Retina (tissue), 1 donor: ENCODE data around the gene AP1AR.
"Not testable (repeated sequence)": the region's sequence is repeated elsewhere in the genome, so short reads cannot be mapped to it uniquely, and the experiment has no call there.

Experiments
- DNase-seq: peaks from one replicate; pipeline ENCODE4 v3.0.0-alpha.2; 2016

Gene AP1AR

GRCh38 chr4:112279025-112279881, 47.7 kb downstream of the AP1AR start:
- DNase-seq = no peak

DNA sequence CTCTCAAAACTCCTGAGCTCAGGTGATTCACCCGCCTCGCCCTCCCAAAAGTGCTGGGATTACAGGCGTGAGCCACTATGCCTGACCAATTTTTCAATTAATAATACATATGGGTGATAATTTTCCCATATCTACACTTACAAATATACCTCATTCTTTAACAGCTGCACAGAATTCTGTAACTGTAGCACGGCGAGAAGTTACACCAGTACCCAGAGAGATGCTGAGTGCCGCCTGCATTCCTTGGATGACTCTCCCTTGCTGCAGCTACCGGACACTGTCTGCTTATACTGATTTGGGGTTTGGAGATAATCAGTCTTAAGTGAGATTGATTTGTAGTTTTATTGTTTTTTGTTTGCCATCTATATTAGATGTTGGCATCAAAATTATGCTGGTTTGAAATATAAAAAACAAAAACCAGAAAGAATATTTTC, 48.3 kb downstream of the AP1AR start:
- no peak for DNase-seq

- DNase-seq = no peak
These were observed 48.9 kb downstream of the AP1AR start for GRCh38 chr4:112280386-112281056.

GRCh38 chr4:112281895-112282398, 50.4 kb downstream of the AP1AR start:
- not testable (repeated sequence) for DNase-seq

GRCh38 chr4:112282860-112283667, 51.5 kb downstream of the AP1AR start:
- DNase-seq = no peak

GRCh38 chr4:112284166-112284565, 52.6 kb downstream of the AP1AR start:
- no peak for DNase-seq

DNA sequence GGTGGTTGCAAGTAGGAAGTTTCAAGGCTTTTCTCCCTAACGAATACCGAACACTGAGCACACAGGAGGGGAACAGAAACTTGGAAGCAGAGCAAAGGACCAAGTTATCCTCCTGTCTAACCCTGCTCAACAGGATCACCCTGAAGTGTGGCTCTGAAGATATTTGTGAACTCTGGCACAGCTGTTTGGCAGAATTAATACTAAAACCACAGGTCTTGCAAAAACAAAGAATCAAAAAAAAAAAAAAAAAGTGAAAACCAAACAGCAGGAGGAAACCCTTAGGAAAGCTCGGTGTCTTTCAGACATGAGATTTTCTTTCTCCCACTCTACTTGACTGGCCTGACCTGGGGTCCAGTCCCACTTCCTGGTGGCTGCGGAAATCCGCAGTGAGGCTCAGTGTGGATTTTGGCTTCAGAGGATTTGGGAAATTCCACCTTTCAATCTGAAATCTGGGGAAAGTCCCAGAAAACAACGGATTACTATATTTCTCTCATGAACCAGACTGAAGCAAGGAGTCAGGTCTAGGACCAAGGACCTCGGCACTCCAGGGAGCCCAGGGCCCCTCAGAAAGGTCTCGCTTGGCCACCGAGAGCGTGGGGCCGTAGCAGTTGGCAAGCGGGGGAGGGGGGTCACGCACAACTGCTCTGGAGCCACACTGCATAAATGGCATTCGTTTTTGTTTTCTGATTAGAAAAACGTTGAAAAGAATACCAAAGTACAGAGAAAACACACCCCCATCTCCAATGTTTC, 53.2 kb downstream of the AP1AR start:
- DNase-seq = peak; percentile 57

DNA sequence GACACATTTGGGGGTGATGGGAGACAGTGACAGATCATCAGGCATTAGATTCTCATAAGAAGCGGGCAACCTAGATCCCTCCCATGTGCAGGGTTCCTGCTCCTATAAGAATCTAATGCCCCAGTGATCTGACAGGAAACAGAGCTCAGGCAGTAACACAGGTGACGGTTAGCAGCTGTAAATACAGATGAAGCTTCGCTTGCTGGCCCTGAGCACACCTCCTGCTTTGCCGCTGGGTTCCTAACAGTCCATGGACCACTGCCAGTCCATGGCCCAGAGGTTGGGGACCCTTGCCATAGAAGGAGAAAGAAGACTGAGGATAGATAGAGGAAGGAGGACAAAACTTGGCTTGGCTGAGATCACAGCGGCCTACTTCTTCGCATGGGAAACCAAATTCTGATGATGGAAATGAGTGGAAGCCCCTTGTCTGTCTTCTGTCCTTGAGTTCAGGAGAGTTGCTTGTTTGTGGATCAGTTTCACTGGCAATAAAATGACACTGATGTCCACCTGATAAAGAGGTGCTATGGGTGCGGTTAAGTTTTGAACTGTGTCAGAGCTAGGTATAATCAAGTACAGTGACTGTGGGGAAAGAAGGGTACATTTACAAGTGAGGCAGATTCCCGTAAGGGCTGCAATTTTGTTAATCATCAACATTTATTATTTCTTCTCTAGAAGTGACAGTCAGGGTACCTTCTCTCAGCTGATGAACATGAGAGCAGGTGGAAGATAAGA, 55.8 kb downstream of the AP1AR start:
- no peak for DNase-seq

- no peak for DNase-seq
These were observed 56.9 kb downstream of the AP1AR start for GRCh38 chr4:112288455-112288854.

GRCh38 chr4:112289407-112290253, 58.0 kb downstream of the AP1AR start:
- DNase-seq = no peak

DNA sequence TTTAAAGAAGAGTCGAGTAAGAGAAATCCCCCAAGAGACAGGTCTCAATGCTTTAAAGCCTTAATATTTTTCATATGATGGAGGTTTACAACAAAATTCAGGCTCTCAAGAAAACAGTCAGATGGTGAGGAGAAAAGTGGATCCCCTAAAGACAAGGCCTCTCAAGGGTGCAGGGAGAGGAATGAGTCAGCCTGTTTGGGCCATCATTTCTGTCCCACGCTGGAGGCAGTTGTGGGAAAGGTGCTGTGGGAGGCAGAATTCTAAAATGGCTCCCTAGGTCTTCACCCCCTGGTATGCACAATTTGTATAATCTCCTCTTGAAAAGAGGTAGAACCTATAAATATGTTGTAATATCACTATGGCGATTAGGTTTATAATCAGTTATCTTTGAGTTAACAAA, 58.8 kb downstream of the AP1AR start:
- no peak for DNase-seq

DNA sequence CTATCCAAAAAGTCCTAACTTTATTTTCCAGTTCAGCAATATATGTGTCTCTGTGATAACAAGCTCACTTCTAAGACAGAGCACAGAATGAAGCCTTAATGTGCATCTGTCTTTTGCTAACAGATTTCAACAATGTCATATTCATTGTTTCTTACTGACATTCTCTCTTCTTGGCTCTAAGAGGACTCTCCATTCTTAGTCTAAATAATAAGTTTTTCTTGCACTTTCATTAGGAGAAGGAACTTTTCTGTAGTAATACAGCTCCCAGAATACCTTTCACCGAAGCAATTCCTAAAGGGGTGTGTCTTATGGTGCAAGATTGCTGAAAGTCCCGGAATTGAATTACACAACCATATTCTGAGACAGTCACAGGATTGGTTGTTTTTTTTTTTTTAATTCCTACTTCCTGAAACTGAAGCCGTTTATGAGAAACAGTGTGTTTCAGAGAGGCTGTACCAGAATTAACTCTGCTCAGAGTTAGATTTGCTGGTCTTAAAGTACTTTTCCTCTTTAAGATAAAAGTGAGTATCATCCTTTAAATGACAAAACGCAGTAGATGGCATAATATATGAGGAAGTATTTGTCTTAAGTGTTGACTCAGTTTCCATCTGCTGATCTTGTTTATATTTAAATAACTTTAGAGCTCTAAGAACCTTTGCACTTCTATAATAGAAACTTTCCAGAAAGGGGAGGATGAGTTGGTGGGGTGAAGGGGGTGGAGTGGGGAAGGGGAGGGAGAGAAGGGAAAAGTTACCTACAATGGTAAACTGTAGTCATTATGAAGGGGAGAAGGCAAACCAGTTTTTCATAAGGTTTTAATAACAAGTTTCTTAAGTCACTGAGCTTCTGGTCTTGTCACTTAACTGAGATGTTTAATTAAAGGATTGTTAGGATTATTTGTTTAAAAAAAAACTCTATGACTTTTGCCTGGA, 65.6 kb downstream of the AP1AR start, which contains the start of gene ALPK1:
TSS of gene ALPK1 (plus strand) at position 421 of the 932 bp plus-strand sequence.
- no peak for DNase-seq

GRCh38 chr4:112299721-112300120, 68.1 kb downstream of the AP1AR start:
- DNase-seq = no peak

DNA sequence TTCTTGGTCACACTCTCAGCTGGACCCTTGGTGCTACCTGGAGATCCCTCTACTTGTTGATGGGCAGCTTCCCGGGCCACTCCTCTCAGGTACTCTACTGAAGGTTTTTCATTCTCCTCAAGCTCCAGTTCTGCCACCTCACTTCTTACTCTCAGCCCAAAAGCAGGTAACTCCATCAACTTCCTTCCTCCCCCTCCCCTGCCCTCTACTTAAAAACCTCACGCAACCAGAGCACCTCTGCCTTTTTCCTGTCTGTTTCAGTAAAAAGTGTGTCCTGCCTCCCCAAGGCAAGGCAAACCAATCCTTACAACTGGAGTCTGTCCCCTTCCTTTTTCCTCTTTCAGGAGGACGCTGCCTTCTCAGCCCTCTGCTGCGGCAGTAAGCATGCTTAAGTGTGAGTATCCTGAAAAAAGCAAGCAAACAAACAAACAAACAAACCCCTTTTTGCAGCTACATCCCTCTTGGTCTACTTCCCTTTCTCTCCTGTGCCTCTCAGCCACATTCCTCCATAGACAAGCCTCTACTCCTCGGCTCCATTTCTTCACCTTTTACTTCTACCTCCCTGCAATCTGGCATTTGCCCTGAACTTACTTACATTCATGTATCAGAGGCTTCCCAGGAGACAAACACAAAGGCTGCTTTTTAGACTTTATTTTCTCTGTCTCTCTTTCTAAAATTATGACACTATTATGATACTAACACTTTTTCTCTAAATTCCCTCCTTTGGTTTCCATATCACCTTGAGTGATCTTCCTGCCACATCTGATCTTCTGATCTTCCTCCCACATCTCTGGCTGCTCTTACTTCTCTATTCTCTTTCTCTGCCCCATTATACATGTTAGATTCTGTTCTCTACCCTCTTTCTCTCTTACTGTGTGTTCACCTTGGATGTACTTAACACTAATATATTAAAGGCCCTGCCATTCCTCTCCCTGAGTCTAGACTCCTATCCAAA, 71.0 kb downstream of the AP1AR start:
- no peak for DNase-seq

DNA sequence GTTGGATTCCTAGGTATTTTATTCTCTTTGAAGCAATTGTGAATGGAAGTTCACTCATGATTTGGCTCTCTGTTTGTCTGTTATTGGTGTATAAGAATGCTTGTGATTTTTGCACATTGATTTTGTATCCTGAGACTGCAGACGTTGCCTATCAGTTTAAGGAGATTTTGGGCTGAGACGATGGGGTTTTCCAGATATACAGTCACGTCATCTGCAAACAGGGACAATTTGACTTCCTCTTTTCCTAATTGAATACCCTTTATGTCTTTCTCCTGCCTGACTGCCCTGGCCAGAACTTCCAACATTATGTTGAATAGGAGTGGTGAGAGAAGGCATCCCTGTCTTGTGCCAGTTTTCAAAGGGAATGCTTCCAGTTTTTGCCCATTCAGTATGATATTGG, 73.9 kb downstream of the AP1AR start:
- not testable (repeated sequence) for DNase-seq

GRCh38 chr4:112309263-112309791, 77.7 kb downstream of the AP1AR start:
- peak; percentile 45 for DNase-seq

DNA sequence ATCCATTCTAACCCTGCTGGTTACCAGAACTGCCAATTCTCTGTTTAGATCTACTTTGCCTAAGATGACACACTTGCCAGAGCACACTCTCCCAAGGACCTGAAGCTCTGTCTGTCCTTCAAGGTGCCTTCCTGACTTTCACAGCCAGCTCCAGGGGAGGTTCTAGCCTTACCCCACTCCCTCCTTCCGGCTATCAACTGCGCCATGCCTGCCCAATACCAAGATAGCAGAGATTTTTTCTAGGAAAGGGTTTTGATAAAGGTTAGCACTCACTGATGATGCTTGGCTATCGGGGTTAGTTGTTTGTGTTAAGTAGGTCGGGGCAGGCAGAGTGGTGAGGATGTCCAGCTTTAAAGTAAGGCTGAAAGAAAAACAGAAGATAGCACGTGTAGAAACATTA, 79.9 kb downstream of the AP1AR start:
- DNase-seq = no peak
